A549 (cell line): ENCODE data around the gene MAPRE3. TPM values are rescaled to one million over a fixed set of nuclear protein-coding genes. Genes with fewer than 3 reads are reported as not detected.

Source experiments
- ATAC-seq, 2 experiments: fragments of 200-7000 bp in 1 of 2; fragments of >200 bp in 1 of 2; cut with Nextera tagmentation in 1 of 2; cut with Tn5 transposase in 1 of 2; 3 replicates each; pipeline versions ENCODE4 v1.8.0 to v1.9.1; 2018 to 2020; ENCODE audit warnings: mild to moderate bottlenecking in 1 of 2, moderate library complexity in 1 of 2
- CTCF ChIA-PET: fragments of 300-600 bp; sonication (Branson Sonifier 250); formaldehyde crosslinking; extraction: SDS; loops from one replicate; lab custom pipeline; 2021; ENCODE audit warnings: antibody characterized with exemption, inconsistent platforms; lab: Yijun Ruan, JAX
- POLR2A ChIA-PET: fragments of 350-600 bp; formaldehyde crosslinking; extraction: SDS; loops from one replicate; lab custom pipeline; 2021; ENCODE audit warnings: antibody characterized with exemption, inconsistent platforms; lab: Yijun Ruan, JAX
- DNase-seq, 2 experiments: peaks; one replicate each; pipeline versions ENCODE4 v3.0.0 to v3.0.0-alpha.2; 2011 to 2016; ENCODE audit warnings: low read depth in 1 of 2, low spot score in 1 of 2
- FAIRE-seq: peaks from 2 replicates; lab custom pipeline; 2011; peaks lifted over from hg19 to GRCh38; lab: Jason Lieb, UNC
- H3K27ac ChIP-seq, 2 experiments: fragments of >200 bp; sonication (Bioruptor Twin); formaldehyde crosslinking; 3 replicates each; pipeline ENCODE4 v1.5.1; 2016 to 2017
- H3K4me1 ChIP-seq: fragments of >200 bp; sonication (Bioruptor Twin); formaldehyde crosslinking; 3 replicates; pipeline ENCODE4 v1.6.1; 2016
- H3K4me2 ChIP-seq: fragments of >200 bp; sonication (Bioruptor Twin); formaldehyde crosslinking; 3 replicates; pipeline ENCODE4 v1.6.1; 2016
- H3K4me3 ChIP-seq: fragments of >200 bp; sonication (Bioruptor Twin); formaldehyde crosslinking; 3 replicates; pipeline ENCODE4 v1.5.1; 2016
- H3K9me3 ChIP-seq: fragments of >200 bp; sonication (Bioruptor Twin); formaldehyde crosslinking; 3 replicates; pipeline ENCODE4 v1.6.1; 2016
- FOSB ChIP-seq: fragments of 250-450 bp; sonication (Bioruptor Pico); IDR thresholded peaks from 2 replicates; pipeline ENCODE4 v1.5.0; 2020; ENCODE audit warnings: mild to moderate bottlenecking, moderate library complexity
- FOSL2 ChIP-seq, 2 experiments: fragments of 450-650 bp in 1 of 2; fragments of >200 bp in 1 of 2; sonication (Bioruptor Twin) in 1 of 2; formaldehyde crosslinking; IDR thresholded peaks; 2 replicates each; pipeline versions ENCODE4 v1.5.0 to v1.6.1; 2016 to 2020; ENCODE audit warnings: mild to moderate bottlenecking in 1 of 2, moderate library complexity in 1 of 2
- FOXS1 ChIP-seq: fragments of 250-450 bp; sonication (Bioruptor Pico); IDR thresholded peaks from 2 replicates; pipeline ENCODE4 v1.5.0; 2020; ENCODE audit warnings: mild to moderate bottlenecking, moderate library complexity
- GATA3 ChIP-seq: IDR thresholded peaks from 2 replicates; pipeline ENCODE4 v1.6.1; 2012; ENCODE audit warnings: borderline replicate concordance
- JUN ChIP-seq, 2 experiments: fragments of >200 bp; sonication (Bioruptor Twin); formaldehyde crosslinking; IDR thresholded peaks; 2 replicates in 1 of 2; 3 replicates in 1 of 2; pipeline ENCODE4 v1.6.1; 2016 to 2017
- MYC ChIP-seq: IDR thresholded peaks from 2 replicates; pipeline ENCODE4 v1.6.1; 2012; ENCODE audit warnings: mild to moderate bottlenecking, inconsistent platforms, low read length, improper control_type of control experiment, borderline replicate concordance
- PHF8 ChIP-seq: fragments of 200-600 bp; sonication (generic); IDR thresholded peaks from 2 replicates; pipeline ENCODE4 v1.6.1; 2016; ENCODE audit warnings: low read depth, mild to moderate bottlenecking, antibody characterized with exemption, moderate library complexity, borderline replicate concordance
- POLR2AphosphoS2 ChIP-seq: conservative IDR thresholded peaks from 2 replicates; pipeline ENCODE4 v1.6.1; 2012; ENCODE audit warnings: low read length, improper control_type of control experiment, inconsistent platforms
- RARB ChIP-seq: fragments of 250-450 bp; sonication (Bioruptor Pico); IDR thresholded peaks from 2 replicates; pipeline ENCODE4 v1.8.0; 2021; ENCODE audit warnings: mild to moderate bottlenecking, moderate library complexity
- RFX5 ChIP-seq: fragments of 450-650 bp; IDR thresholded peaks from 2 replicates; pipeline ENCODE4 v1.7.1; 2014; ENCODE audit warnings: antibody characterized with exemption, mild to moderate bottlenecking, moderate library complexity
- RNF2 ChIP-seq: fragments of 200-600 bp; sonication (generic); IDR thresholded peaks from 2 replicates; pipeline ENCODE4 v1.6.1; 2016; ENCODE audit warnings: low read depth, mild to moderate bottlenecking, antibody characterized with exemption, moderate library complexity, borderline replicate concordance
- TFCP2L1 ChIP-seq: fragments of 250-450 bp; sonication (Bioruptor Pico); IDR thresholded peaks from 2 replicates; pipeline ENCODE4 v1.5.0; 2021; ENCODE audit warnings: mild to moderate bottlenecking
- ZC3H11A ChIP-seq: fragments of 450-650 bp; IDR thresholded peaks from 2 replicates; pipeline ENCODE4 v1.6.1; 2014; ENCODE audit warnings: antibody characterized with exemption, mild to moderate bottlenecking
- WGBS: methylation state at CpG from one replicate; pipeline ENCODE4 v1.1.6; 2017; ENCODE audit errors: missing lambda C conversion rate; 5-methylcytosine and 5-hydroxymethylcytosine counted together
- polyA plus RNA-seq, 4 experiments: library from polyadenylated mRNA; depleted of rRNA in 3 of 4; stranded (reverse); fragments of >200 nt; fragmentation: RNase III in 1 of 4; extraction: RNeasy Plus Mini Kit Qiagen cat#74134 plus additional on column Dnase treatment in 1 of 4; gene quantifications; 2 replicates in 3 of 4; 3 replicates in 1 of 4; pipeline ENCODE4 v1.2.3, GENCODE V29; 2011 to 2017
- TF ChIP-seq, protein P1 (sequence below): fragments of 200-600 bp; sonication (generic); IDR thresholded peaks from 2 replicates; pipeline ENCODE4 v1.6.1; 2016; ENCODE audit warnings: antibody characterized with exemption, mild to moderate bottlenecking, moderate library complexity
- TF ChIP-seq, protein P2 (sequence below): fragments of >200 bp; sonication (Bioruptor Twin); formaldehyde crosslinking; IDR thresholded peaks from 3 replicates; pipeline ENCODE4 v1.6.1; 2016
- TF ChIP-seq, protein P3 (sequence below): fragments of >200 bp; sonication (Bioruptor Twin); formaldehyde crosslinking; IDR thresholded peaks from 3 replicates; pipeline ENCODE4 v1.5.1; 2016
- TF ChIP-seq, protein P4 (sequence below): fragments of 250-450 bp; sonication (Bioruptor Pico); IDR thresholded peaks from 2 replicates; pipeline ENCODE4 v1.5.0; 2021; ENCODE audit warnings: mild to moderate bottlenecking, moderate library complexity, borderline replicate concordance

Gene MAPRE3
- polyA plus RNA-seq, 2 of the 4 experiments (the other 2 are of a cell fraction): 12.1 to 21.5 TPM

DNA sequence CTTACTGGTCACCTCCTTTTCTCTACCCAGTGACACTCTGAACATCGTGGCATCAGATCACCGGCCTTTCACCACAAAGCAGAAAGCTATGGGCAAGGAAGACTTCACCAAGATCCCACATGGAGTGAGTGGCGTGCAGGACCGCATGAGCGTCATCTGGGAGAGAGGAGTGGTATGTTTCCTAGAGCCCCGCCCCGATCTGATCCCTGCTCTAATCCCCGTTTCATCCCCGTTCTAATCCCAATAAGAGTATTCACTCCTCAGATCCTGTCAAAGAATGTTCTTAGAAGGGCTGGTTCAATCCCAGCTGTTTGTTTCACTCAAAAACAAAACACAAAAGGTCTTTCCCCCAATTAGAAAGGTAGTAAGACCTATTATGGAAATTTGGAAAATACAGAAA is 30.4 kb upstream of the MAPRE3 start:
- no peak for FAIRE-seq

DNA sequence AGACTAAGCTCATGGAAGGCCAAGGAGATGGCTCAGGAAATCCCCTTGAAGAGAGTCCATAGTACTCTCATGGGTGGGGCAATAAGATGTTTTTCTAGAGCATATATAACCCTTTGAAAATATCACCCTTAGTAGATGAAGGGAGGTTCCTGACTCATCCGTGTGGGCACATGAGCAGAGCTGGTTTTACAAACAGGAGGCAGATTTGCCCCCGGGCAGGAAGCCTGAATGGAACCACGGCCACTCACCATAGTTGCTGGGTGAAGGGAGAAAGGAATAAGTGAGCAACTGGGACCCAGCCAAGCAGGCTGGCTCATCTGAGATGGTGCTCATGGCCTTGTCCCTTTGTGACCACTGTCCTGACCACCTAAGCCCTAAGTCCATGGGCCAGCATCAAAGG is 29.0 kb upstream of the MAPRE3 start:
- DNase-seq: no peak
- WGBS: 44% methylated on average over 3 of the region's 3 CpGs
- no peak for ATAC-seq
- H3K4me2 ChIP-seq: no peak overlapping the region
- no peak overlapping the region for H3K4me3 ChIP-seq
- POLR2A ChIA-PET: no interaction called here
- H3K4me1 ChIP-seq: no peaks in the 10 kb centered on the region
- H3K27ac ChIP-seq: no peak overlapping the region
- no peak for FAIRE-seq
- CTCF ChIA-PET: interaction anchor here (0.6 to 34.5 kb wide), 14 partner anchors 8 to 1526 kb away, joined by 3 to 669 read pairs (median 4); partner anchors contain the start of gene DPYSL5
- H3K9me3 ChIP-seq: no peaks in the 10 kb centered on the region
- no peak for TF ChIP-seq FOXS1
- TF ChIP-seq, protein P1, sequence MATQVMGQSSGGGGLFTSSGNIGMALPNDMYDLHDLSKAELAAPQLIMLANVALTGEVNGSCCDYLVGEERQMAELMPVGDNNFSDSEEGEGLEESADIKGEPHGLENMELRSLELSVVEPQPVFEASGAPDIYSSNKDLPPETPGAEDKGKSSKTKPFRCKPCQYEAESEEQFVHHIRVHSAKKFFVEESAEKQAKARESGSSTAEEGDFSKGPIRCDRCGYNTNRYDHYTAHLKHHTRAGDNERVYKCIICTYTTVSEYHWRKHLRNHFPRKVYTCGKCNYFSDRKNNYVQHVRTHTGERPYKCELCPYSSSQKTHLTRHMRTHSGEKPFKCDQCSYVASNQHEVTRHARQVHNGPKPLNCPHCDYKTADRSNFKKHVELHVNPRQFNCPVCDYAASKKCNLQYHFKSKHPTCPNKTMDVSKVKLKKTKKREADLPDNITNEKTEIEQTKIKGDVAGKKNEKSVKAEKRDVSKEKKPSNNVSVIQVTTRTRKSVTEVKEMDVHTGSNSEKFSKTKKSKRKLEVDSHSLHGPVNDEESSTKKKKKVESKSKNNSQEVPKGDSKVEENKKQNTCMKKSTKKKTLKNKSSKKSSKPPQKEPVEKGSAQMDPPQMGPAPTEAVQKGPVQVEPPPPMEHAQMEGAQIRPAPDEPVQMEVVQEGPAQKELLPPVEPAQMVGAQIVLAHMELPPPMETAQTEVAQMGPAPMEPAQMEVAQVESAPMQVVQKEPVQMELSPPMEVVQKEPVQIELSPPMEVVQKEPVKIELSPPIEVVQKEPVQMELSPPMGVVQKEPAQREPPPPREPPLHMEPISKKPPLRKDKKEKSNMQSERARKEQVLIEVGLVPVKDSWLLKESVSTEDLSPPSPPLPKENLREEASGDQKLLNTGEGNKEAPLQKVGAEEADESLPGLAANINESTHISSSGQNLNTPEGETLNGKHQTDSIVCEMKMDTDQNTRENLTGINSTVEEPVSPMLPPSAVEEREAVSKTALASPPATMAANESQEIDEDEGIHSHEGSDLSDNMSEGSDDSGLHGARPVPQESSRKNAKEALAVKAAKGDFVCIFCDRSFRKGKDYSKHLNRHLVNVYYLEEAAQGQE: no peak
- TF ChIP-seq MYC: no peak
- no peak for TF ChIP-seq ZC3H11A
- TF ChIP-seq RNF2: no peak
- TF ChIP-seq, protein P2, sequence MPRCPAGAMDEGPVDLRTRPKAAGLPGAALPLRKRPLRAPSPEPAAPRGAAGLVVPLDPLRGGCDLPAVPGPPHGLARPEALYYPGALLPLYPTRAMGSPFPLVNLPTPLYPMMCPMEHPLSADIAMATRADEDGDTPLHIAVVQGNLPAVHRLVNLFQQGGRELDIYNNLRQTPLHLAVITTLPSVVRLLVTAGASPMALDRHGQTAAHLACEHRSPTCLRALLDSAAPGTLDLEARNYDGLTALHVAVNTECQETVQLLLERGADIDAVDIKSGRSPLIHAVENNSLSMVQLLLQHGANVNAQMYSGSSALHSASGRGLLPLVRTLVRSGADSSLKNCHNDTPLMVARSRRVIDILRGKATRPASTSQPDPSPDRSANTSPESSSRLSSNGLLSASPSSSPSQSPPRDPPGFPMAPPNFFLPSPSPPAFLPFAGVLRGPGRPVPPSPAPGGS: no peak
- no peak for TF ChIP-seq JUN (IDR thresholded peaks at IDR 0.05)
- no peak for TF ChIP-seq PHF8
- TF ChIP-seq RARB (CRISPR knock-in tag): no peak
- TF ChIP-seq TFCP2L1 (CRISPR knock-in tag): no peak
- TF ChIP-seq, protein P3, sequence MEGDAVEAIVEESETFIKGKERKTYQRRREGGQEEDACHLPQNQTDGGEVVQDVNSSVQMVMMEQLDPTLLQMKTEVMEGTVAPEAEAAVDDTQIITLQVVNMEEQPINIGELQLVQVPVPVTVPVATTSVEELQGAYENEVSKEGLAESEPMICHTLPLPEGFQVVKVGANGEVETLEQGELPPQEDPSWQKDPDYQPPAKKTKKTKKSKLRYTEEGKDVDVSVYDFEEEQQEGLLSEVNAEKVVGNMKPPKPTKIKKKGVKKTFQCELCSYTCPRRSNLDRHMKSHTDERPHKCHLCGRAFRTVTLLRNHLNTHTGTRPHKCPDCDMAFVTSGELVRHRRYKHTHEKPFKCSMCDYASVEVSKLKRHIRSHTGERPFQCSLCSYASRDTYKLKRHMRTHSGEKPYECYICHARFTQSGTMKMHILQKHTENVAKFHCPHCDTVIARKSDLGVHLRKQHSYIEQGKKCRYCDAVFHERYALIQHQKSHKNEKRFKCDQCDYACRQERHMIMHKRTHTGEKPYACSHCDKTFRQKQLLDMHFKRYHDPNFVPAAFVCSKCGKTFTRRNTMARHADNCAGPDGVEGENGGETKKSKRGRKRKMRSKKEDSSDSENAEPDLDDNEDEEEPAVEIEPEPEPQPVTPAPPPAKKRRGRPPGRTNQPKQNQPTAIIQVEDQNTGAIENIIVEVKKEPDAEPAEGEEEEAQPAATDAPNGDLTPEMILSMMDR: no peak

More for the DNA sequence above, 30.4 kb upstream of the MAPRE3 start:
- Histone ChIP-seq H3K4me2 (no peak overlapping the region), H3K4me3 (no peak overlapping the region), H3K9me3 (no peaks in the 10 kb centered on the region), H3K27ac (no peak overlapping the region), H3K4me1 (no peaks in the 10 kb centered on the region)
- no peak for TF ChIP-seq POLR2AphosphoS2
- TF ChIP-seq, protein P2: no peak
- TF ChIP-seq GATA3: no peak
- TF ChIP-seq, protein P1: no peak
- no peak for TF ChIP-seq FOSL2 (IDR thresholded peaks at IDR 0.05)
- TF ChIP-seq FOSL2 (CRISPR knock-in tag; IDR thresholded peaks at IDR 0.05): no peak
- TF ChIP-seq PHF8: no peak
- TF ChIP-seq RFX5: no peak
- no peak for TF ChIP-seq FOSB (CRISPR knock-in tag)
- TF ChIP-seq, protein P4, sequence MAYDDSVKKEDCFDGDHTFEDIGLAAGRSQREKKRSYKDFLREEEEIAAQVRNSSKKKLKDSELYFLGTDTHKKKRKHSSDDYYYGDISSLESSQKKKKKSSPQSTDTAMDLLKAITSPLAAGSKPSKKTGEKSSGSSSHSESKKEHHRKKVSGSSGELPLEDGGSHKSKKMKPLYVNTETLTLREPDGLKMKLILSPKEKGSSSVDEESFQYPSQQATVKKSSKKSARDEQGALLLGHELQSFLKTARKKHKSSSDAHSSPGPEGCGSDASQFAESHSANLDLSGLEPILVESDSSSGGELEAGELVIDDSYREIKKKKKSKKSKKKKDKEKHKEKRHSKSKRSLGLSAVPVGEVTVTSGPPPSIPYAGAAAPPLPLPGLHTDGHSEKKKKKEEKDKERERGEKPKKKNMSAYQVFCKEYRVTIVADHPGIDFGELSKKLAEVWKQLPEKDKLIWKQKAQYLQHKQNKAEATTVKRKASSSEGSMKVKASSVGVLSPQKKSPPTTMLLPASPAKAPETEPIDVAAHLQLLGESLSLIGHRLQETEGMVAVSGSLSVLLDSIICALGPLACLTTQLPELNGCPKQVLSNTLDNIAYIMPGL (CRISPR knock-in tag): no peak
- WGBS: 81% methylated on average over 9 of the region's 9 CpGs
- ChIA-PET POLR2A (no interaction called here), CTCF (interaction anchor here (1.3 to 34.5 kb wide), 4 partner anchors 18 to 116 kb away, joined by 3 to 669 read pairs (median 78); partner anchors contain the start of gene DPYSL5)
- DNase-seq: no peak
- no peak for ATAC-seq
